GM21526 (cell line): ENCODE measurements around the gene STXBP2.

ENCODE experiments used
- ATAC-seq: cut with Tn5 transposase; IDR thresholded peaks from one replicate; pipeline ENCODE4 v1.9.1; 2021; ENCODE audit warnings: moderate library complexity; ENCODE audit not compliant: unreplicated experiment, low FRiP score

The STXBP2 gene

GRCh38 chr19:7636691-7637373, at the start of gene STXBP2:
Gene STXBP2, plus strand, starts transcription at chr19:7637110. Its CDS starts 40 bp downstream, at chr19:7637150.
- no peak for ATAC-seq

DNA sequence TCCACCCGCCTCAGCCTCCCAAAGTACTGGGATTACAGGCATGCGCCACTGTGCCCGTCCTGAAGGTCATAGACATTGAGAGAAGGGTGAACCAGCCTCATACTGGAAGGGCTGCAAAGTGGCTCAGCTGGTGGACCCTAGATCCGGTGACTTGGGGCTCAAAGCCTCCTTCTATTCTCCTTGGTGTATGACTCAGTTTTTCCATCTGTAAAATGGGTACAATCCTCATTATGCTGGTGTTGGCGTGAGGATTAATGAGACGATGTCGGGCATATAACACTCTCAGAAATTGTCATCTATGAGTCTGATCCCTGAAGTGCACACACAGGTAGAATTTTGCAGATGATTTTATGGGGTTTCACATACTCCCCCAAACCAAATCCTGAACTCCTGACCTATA, 47.1 kb upstream of the STXBP2 start:
- no peak for ATAC-seq

GRCh38 chr19:7590256-7590655, 46.7 kb upstream of the STXBP2 start:
- ATAC-seq: no peak

- ATAC-seq: no peak
Measured at GRCh38 chr19:7595466-7596133, 41.3 kb upstream of the STXBP2 start, which contains the start of gene CAMSAP3. Gene CAMSAP3, plus strand, starts transcription at chr19:7595863. Its CDS starts 140 bp downstream, at chr19:7596003.

- ATAC-seq: no peak
Measured at GRCh38 chr19:7596211-7596937, 40.5 kb upstream of the STXBP2 start.

DNA sequence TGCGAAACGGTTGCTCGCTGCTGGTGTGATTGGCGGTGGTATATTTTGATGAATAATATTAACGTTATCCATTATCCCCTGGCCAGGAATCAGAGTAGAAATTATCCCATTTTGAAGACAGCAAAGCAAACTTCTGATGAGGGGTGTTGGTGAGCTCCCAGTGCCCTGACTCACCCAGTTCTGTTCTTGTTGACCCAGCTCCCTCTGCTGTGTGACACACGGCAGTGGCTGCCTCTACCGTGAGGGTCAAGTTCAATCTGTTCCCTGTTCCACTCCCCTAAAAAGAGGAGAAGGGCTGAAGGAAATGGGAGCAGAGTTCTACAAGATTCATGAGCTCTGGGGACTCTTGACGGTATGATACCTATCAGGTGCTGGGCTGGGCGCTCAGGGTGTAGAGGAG, 39.2 kb upstream of the STXBP2 start:
- no peak for ATAC-seq

GRCh38 chr19:7598180-7598579, 38.7 kb upstream of the STXBP2 start:
- no peak for ATAC-seq

GRCh38 chr19:7600721-7601120, 36.2 kb upstream of the STXBP2 start:
- no peak for ATAC-seq

DNA sequence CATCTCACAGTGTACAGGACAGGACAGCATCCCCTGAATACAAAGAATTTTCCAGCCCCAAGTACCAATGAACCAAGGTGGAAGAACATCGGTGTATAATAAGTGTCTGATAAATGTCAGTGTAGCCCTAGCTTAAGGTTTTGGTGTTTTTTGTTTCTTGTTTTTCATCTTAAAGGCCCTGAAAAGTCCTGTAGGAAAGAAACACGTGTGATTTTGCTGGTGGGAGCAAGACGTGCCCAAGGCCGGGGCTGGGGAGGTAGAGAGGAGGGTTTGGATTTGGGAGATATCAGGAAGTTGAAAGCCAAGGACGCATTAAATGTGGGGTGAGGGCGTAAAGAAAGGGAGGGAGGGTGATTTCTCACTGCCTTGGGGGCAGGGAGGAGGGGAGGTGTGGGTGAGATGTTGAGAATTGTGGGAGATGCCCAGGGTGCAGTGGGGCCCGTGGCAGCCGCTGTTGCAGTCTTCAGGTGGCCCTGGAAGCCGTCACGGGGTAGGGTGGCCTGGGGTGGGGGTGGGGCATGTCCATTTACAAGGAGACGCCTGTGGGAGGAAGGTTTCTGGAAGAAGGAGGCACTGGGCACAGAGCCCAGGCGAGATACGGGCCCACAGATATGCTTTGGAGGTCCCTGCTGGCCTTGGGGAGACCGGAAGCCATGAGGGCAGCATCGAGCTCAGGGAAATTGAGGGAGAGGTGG, 34.5 kb upstream of the STXBP2 start:
- no peak for ATAC-seq

GRCh38 chr19:7602935-7603497, 33.9 kb upstream of the STXBP2 start:
- no peak for ATAC-seq

GRCh38 chr19:7603919-7604318, 33.0 kb upstream of the STXBP2 start:
- no peak for ATAC-seq

DNA sequence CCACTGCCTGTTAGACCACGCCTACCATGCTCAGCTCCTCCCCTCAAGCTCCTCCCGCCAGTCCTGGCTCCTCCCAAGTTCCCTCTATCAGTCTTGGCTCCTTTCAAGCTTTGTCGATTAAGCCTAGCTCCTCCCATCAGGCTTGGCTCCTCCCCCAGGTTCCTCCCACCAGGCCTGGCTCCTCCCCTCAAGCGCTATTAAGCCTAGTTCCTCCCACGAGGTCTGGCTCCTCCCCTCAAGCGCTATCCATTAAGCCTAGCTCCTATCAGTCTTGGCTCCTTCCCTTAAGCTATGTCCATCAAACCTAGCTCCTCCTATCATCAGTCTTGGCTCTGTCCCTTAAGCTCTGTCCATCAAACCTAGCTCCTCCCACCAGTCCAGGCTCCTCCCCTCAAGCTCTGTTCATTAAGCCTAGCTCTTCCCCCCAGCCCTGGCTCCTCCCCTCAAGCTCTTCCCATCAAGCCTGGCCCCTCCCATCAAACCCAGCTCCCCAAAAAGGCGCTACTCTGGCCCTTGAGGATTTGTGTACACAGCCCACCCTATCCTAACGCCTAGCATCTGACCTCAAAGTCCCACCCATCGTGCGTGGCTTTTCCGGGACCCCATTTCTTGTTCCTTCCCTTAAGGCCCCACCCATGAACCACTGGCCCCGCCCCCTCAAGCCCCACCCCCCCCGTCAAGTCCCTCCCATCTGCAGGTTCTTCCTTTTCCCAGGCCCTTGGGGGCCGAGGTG, 31.3 kb upstream of the STXBP2 start:
- no peak for ATAC-seq

GRCh38 chr19:7606289-7606688, 30.6 kb upstream of the STXBP2 start:
- no peak for ATAC-seq

DNA sequence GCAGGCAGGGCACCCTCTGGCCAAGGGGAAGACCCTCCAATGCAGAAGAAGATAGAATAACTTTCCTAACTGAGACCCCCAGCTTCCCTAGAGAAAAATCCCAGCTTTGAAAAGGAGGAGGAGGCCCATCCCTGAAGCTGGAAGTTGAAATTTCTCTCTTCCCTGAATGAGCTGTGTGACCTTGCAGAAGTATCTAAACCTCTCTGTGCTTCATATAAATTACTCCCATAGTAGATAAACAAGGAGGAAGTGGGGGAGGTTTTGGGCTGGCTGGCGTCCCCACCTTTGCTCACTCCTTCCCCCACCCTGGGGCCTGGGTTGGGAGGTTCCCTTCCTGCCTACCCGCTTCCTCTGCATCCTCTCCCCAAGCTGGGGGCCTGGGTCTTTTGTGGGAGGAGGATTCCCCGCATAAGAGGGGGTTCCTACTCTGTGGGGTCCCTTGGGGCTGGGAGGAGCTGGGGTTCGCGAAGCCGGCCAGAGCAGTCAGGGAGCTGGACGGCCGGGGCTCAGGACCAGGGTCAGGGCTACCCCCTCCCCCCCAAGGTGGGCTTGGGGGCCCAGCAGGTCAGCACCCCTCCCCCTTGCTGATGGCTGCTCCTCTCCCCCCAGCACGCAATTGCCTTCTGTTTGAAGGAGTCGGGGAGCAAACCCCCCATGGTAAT, 29.6 kb upstream of the STXBP2 start:
- ATAC-seq: no peak

DNA sequence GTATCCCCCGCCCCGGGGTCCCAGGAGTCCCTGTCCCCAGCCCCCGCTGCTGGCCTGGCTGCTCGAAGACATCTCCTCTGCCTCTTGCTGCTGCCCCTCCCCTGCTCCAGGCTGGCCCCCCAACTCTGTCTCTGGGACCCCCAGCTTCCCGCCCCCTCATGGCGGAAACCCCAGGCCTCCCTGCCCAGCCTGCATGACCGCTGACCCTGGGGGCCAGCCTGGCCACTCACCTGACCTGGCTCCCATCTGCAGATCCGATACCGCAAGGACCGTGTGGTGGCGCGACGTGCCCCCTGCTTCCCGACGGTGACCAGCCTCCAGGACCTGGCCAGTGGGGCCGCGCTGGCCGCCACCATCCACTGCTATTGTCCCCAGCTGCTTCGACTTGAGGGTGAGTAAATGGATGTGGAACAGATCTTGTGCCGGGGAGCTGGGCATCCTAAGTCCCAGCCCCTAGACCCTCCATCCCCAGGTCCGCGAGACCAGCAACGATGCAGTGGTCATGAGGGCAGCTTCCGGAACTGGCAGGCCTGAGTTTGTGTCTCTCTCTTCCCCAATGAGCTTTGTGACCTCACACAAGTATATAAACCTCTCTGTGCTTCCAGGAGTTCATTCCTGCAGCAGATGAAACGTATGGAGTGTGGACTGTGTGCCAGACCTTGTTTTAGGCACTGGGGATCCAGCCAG, 28.9 kb upstream of the STXBP2 start:
- ATAC-seq: no peak

DNA sequence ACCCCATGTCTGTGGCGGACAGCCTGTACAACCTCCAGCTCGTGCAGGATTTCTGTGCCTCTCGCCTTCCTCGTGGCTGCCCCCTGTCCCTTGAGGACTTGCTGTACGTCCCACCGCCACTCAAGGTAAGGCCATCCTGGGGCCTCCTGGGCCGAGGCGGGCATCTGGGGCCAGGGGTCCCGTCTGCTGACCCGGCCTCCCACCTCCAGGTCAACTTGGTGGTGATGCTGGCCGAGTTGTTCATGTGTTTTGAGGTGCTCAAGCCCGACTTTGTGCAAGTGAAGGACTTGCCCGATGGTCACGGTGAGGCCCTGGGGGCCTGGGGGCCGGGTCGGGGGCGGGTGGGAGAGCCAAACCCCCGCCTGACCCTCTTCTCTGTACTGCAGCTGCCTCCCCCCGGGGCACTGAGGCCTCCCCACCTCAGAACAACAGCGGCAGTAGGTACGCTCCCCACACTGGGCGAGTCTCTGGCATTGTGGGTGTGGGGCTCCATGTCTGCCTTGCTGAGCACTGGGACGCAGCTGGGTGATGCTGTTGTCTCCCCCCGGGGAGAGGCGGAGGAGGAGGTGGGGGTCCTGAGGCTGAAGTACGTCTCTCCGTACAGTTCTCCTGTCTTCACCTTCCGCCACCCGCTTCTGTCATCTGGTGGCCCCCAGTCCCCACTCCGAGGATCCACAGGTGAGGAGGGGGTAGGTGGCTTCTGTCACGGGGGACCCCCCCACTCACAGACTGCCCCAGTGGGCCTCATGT, 26.2 kb upstream of the STXBP2 start:
- no peak for ATAC-seq

- no peak for ATAC-seq
Measured at GRCh38 chr19:7611541-7612279, 25.2 kb upstream of the STXBP2 start.
